ENCODE data around the gene LCE1C.

Gene LCE1C

GRCh38 chr1:152806576-152806975 is at the start of gene LCE1C:
LCE1C (minus strand) TSS chr1:152806651; CDS start chr1:152805478, 1,173 bp downstream.
- no peak for DNase-seq

GRCh38 chr1:152855661-152856060 is 49.2 kb upstream of the LCE1C start:
- no peak for DNase-seq

GRCh38 chr1:152842556-152842955 is 36.1 kb upstream of the LCE1C start, which contains the start of gene LCE6A:
LCE6A (plus strand) TSS chr1:152842856; CDS start chr1:152843521, 665 bp downstream.
- no peak for DNase-seq

GRCh38 chr1:152836870-152837269 is 30.4 kb upstream of the LCE1C start:
- no peak for DNase-seq

- DNase-seq, result no peak
Observed at GRCh38 chr1:152827173-152827572, 20.7 kb upstream of the LCE1C start, which contains the start of gene LCE1A. LCE1A (plus strand) TSS chr1:152827473; CDS start chr1:152827473, 0 bp downstream.

- no peak for DNase-seq
Observed at GRCh38 chr1:152824964-152825363, 18.5 kb upstream of the LCE1C start.

GRCh38 chr1:152823294-152823693 is 16.8 kb upstream of the LCE1C start:
- DNase-seq, result no peak

- DNase-seq, result no peak
Observed at GRCh38 chr1:152817309-152817708, 10.9 kb upstream of the LCE1C start.

GRCh38 chr1:152811671-152812070 is 5.2 kb upstream of the LCE1C start, which contains the start of gene LCE1B:
LCE1B (plus strand) TSS chr1:152811971; CDS start chr1:152812447, 476 bp downstream.
- DNase-seq, result no peak

- DNase-seq, result no peak
Observed at GRCh38 chr1:152811050-152811449, 4.6 kb upstream of the LCE1C start.

- DNase-seq, result no peak
Observed at GRCh38 chr1:152801333-152801732, 5.1 kb downstream of the LCE1C start.

GRCh38 chr1:152796421-152796820 is 10.0 kb downstream of the LCE1C start, which contains the start of gene LCE1D:
LCE1D (plus strand) TSS chr1:152796721; CDS start chr1:152797795, 1,074 bp downstream.
- DNase-seq, result no peak

GRCh38 chr1:152795686-152796085 is 10.8 kb downstream of the LCE1C start:
- DNase-seq, result no peak

- DNase-seq, result no peak
Observed at GRCh38 chr1:152786077-152786476, 20.4 kb downstream of the LCE1C start, which contains the start of gene LCE1E. LCE1E (plus strand) TSS chr1:152786257; CDS start chr1:152787300, 1,043 bp downstream.

GRCh38 chr1:152783095-152783494 is 23.4 kb downstream of the LCE1C start:
- DNase-seq, result no peak

GRCh38 chr1:152777510-152778137 is 28.8 kb downstream of the LCE1C start:
- DNase-seq, result no peak

- DNase-seq, result no peak
Observed at GRCh38 chr1:152776361-152776760, 30.1 kb downstream of the LCE1C start.

- DNase-seq, result no peak
Observed at GRCh38 chr1:152774875-152775274, 31.6 kb downstream of the LCE1C start, which contains the start of gene LCE1F. LCE1F (plus strand) TSS chr1:152775140; CDS start chr1:152776372, 1,232 bp downstream.

- DNase-seq, result no peak
Observed at GRCh38 chr1:152770411-152770810, 36.0 kb downstream of the LCE1C start.

- no peak for DNase-seq
Observed at GRCh38 chr1:152768847-152769533, 37.5 kb downstream of the LCE1C start.

GRCh38 chr1:152761609-152762213 is 44.7 kb downstream of the LCE1C start:
- DNase-seq, result no peak

- DNase-seq, result no peak
Observed at GRCh38 chr1:152760551-152761190, 45.8 kb downstream of the LCE1C start.

Data from bone marrow (tissue), 2 donors.